HUDEP-2 (cell line): ENCODE results near the gene ZNF805.

Experiments used
- DNase-seq, 76 experiments: peaks; one replicate each; lab custom pipeline; 2025; ENCODE audit not compliant: unreplicated experiment in 76 of 76; lab: John Stamatoyannopoulos, UW

Gene ZNF805

DNA sequence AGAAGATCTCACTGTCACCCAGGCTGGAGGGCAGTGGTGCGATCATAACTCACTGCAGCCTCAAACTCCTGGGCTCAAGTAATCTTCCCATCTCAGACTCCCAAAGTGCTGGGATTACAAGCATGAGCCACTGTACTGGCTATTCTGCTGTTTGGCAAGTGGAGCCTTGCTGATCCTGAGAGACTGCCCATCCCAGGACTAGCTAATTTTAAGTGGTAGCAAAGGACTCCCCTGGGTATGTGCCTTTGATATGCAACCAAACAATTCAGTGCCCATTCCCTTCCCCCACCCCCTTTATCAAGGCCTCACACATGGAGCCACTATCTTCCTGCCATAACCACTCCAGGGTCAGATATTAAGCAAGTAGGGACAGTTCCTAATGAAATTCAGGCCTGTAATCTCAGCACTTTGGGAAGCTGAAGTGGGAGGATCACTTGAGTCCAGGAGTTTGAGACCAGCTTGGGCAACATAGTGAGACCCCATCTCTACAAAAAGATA, 22.9 kb downstream of the ZNF805 start:
- peak in 49 of 76 experiments; percentile 5 to 79 (median 30) for DNase-seq

DNA sequence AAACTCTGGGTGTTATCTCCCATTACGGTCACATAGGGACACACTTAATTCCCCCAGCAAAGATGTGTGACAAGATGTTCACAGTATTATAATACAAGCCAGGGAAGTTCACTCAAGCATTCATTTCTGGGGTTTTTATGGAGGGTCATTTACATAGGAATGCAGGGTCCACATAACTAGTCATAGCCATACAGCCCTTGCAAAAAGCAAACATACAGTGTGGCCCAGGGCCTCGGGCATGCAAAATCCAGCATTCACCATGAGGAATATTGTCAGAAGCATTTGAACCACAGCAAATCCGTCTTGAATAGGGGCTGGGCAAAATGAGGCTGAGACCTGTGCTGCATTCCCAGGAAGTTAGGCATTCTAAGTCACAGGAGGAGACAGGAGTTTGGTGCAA, 26.9 kb downstream of the ZNF805 start:
- DNase-seq, result no peak

GRCh38 chr19:57269515-57270250, 29.3 kb downstream of the ZNF805 start:
- no peak for DNase-seq

DNA sequence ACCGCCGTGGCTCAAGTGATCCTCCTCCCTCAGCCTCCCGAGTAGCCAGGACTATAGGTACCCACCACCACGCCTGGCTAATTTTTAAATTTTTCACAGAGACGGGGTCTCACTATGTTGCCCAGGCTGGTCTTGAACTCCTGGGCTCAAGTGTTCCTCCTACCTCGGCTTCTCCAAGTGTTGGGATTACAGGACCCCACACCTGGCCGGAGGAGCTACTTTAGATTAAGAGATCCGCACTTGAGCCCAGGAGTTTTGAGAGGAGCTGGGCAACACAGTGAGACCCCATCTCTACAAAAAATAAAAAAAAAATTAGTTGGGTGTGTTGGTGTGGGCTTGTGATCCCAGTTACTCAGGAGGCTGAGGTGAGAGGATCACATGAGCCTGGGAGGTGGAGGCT, 30.8 kb downstream of the ZNF805 start:
- no peak for DNase-seq

DNA sequence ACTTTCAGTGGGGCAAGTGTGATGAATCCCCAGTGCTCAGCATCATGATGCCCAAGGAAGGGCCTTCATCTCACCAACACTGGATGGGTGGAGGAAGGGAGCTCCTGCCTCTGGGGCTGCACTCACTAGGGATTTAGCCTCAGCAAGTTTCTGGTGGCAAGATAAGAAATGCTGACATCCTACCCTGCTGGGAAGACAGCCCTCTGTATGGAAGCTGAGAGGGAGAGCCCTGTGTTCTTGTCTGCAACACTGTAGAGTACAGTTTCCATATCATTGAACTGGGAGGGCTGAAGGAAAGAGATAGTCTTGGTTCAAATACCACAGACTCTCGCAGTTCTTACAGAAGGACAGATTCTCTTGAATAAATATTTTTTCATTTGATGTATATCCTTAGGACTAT, 32.6 kb downstream of the ZNF805 start:
- no peak for DNase-seq

- DNase-seq, result no peak
Observed at GRCh38 chr19:57276430-57276829, 36.0 kb downstream of the ZNF805 start.

- DNase-seq, result peak in 5 of 76 experiments; percentile 8 to 27 (median 11)
Observed at GRCh38 chr19:57278481-57278880, 38.0 kb downstream of the ZNF805 start.

GRCh38 chr19:57279418-57280164, 39.2 kb downstream of the ZNF805 start:
- DNase-seq, result peak in 75 of 76 experiments; percentile 37 to 98 (median 92)

- peak in 75 of 76 experiments; percentile 75 to 99 (median 97) for DNase-seq
Observed at GRCh38 chr19:57280165-57280961, 39.9 kb downstream of the ZNF805 start, which contains the start of gene ZNF460. TSS of gene ZNF460 (plus strand) at chr19:57280485. CDS start at chr19:57280807, 322 bp downstream.

DNA sequence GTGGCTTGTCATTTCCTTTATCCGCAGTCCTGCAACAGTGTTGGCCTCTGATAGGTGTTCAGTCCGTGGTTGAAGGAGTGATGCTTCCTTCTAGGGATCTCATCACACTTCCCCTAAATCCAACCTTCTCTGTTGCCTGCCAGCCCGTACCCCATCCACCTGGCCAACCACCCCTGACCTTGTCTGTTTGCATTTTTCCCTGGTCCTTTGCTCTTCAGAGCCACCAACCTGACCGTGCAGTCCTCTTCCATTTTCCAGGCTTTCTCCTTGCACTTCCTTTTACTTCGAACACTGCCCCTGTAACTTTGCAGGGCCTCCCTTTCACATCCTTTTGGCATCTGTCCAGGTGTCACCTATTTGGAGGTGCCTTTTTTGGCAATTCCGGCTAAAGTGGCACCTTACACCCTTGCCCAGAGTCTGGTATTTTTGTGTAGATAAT, 40.5 kb downstream of the ZNF805 start:
- peak in 14 of 76 experiments; percentile 6 to 41 (median 21) for DNase-seq

GRCh38 chr19:57282011-57282643, 41.7 kb downstream of the ZNF805 start:
- no peak for DNase-seq

GRCh38 chr19:57288373-57288772, 47.9 kb downstream of the ZNF805 start:
- DNase-seq, result no peak

DNA sequence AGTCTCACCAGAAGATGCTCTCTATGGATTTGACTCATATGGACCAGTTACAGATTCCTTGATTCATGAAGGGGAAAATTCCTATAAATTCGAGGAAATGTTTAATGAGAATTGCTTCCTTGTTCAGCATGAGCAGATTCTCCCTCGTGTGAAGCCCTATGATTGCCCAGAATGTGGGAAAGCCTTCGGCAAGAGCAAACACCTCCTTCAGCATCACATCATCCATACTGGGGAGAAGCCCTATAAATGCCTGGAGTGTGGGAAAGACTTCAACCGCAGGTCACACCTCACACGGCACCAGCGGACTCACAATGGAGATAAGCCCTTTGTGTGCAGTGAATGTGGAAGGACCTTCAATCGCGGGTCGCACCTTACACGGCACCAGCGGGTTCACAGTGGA, 50.5 kb downstream of the ZNF805 start:
- no peak for DNase-seq

GRCh38 chr19:57292547-57292946, 52.1 kb downstream of the ZNF805 start:
- DNase-seq, result no peak

GRCh38 chr19:57293719-57294118, 53.3 kb downstream of the ZNF805 start:
- no peak for DNase-seq

- peak in 19 of 76 experiments; percentile 6 to 43 (median 26) for DNase-seq
Observed at GRCh38 chr19:57302020-57302465, 61.6 kb downstream of the ZNF805 start.

- DNase-seq, result no peak
Observed at GRCh38 chr19:57302727-57303401, 62.4 kb downstream of the ZNF805 start.
